ENCODE results near the gene OTUD5. TPM values are rescaled to one million over a fixed set of nuclear protein-coding genes. Genes with fewer than 3 reads are reported as not detected.
"Not testable (repeated sequence)": the region's sequence is repeated elsewhere in the genome, so short reads cannot be mapped to it uniquely, and the experiment has no call there.

The OTUD5 gene
- polyA plus RNA-seq, 1 donor, result 67.2 TPM

- DNase-seq, result no peak
Observed at GRCh38 chrX:48890296-48890925, 67.0 kb downstream of the OTUD5 start.

- not testable (repeated sequence) for DNase-seq
Observed at GRCh38 chrX:48886586-48886985, 70.8 kb downstream of the OTUD5 start.

- DNase-seq, result no peak
Observed at GRCh38 chrX:48883729-48884128, 73.7 kb downstream of the OTUD5 start.

GRCh38 chrX:48876944-48877343, 80.5 kb downstream of the OTUD5 start:
- not testable (repeated sequence) for DNase-seq

Other genes starting within 250 kb of the OTUD5 start
- gene GLOD5, start 195.9 kb downstream of the OTUD5 start, polyA plus RNA-seq (ENCODE audit: insufficient read length), result 0.81 TPM
- 0.48 TPM for gene GATA1, start 171.0 kb downstream of the OTUD5 start, polyA plus RNA-seq (ENCODE audit: insufficient read length)
- gene HDAC6, start 155.5 kb downstream of the OTUD5 start, polyA plus RNA-seq (ENCODE audit: insufficient read length), result 206 TPM
- not detected for gene ERAS, start 131.1 kb downstream of the OTUD5 start, polyA plus RNA-seq (ENCODE audit: insufficient read length)
- 11.5 TPM for gene PCSK1N, start 122.0 kb downstream of the OTUD5 start, polyA plus RNA-seq (ENCODE audit: insufficient read length)
- 33.7 TPM for gene TIMM17B, start 59.8 kb downstream of the OTUD5 start, polyA plus RNA-seq (ENCODE audit: insufficient read length)
- gene PQBP1, start 59.7 kb downstream of the OTUD5 start, polyA plus RNA-seq (ENCODE audit: insufficient read length), result 75.5 TPM
- 27.2 TPM for gene SLC35A2, start 46.0 kb downstream of the OTUD5 start, polyA plus RNA-seq (ENCODE audit: insufficient read length)
- 6.6 TPM for gene PIM2, start 38.6 kb downstream of the OTUD5 start, polyA plus RNA-seq (ENCODE audit: insufficient read length)
- 3.1 TPM for gene KCND1, start 14.2 kb upstream of the OTUD5 start, polyA plus RNA-seq (ENCODE audit: insufficient read length)
- gene GRIPAP1, start 44.7 kb upstream of the OTUD5 start, polyA plus RNA-seq (ENCODE audit: insufficient read length), result 72.9 TPM
- gene TFE3, start 85.8 kb upstream of the OTUD5 start, polyA plus RNA-seq (ENCODE audit: insufficient read length), result 32.2 TPM
- 11.7 TPM for gene CCDC120, start 101.4 kb upstream of the OTUD5 start, polyA plus RNA-seq (ENCODE audit: insufficient read length)
- gene PRAF2, start 116.4 kb upstream of the OTUD5 start, polyA plus RNA-seq (ENCODE audit: insufficient read length), result 32.1 TPM
- 57.9 TPM for gene WDR45, start 122.3 kb upstream of the OTUD5 start, polyA plus RNA-seq (ENCODE audit: insufficient read length)
- 21.4 TPM for gene GPKOW, start 166.1 kb upstream of the OTUD5 start, polyA plus RNA-seq (ENCODE audit: insufficient read length)
- gene MAGIX, start 205.2 kb upstream of the OTUD5 start, polyA plus RNA-seq (ENCODE audit: insufficient read length), result 4.3 TPM
- 37.9 TPM for gene PLP2, start 214.3 kb upstream of the OTUD5 start, polyA plus RNA-seq (ENCODE audit: insufficient read length)
- gene PRICKLE3, start 228.8 kb upstream of the OTUD5 start, polyA plus RNA-seq (ENCODE audit: insufficient read length), result 5.6 TPM
- gene SYP, start 242.6 kb upstream of the OTUD5 start, polyA plus RNA-seq (ENCODE audit: insufficient read length), result 2.6 TPM